H1 (cell line): ENCODE results near the gene RARRES2. TPM values are rescaled to one million over a fixed set of nuclear protein-coding genes. Genes with fewer than 3 reads are reported as not detected.

Source experiments
- CTCF ChIA-PET: fragments of 300-600 bp; sonication (Branson Sonifier 250); formaldehyde crosslinking; loops from one replicate; lab custom pipeline; 2021; ENCODE audit not compliant: partially characterized antibody; lab: Charles Lee
- POLR2A ChIA-PET: fragments of 300-600 bp; sonication (Branson Sonifier 250); formaldehyde crosslinking; loops from one replicate; lab custom pipeline; 2021; ENCODE audit warnings: inconsistent platforms; ENCODE audit not compliant: partially characterized antibody; lab: Charles Lee
- DNase-seq, 2 experiments: peaks; one replicate each; pipeline versions ENCODE4 v3.0.0 to v3.0.0-alpha.2; 2010 to 2022; ENCODE audit warnings: low spot score in 2 of 2, low read depth in 1 of 2, mixed read lengths in 1 of 2
- FAIRE-seq: peaks from 2 replicates; lab custom pipeline; 2011; peaks lifted over from hg19 to GRCh38; lab: Jason Lieb, UNC
- H2AFZ ChIP-seq: 2 replicates; pipeline ENCODE4 v1.8.1; 2012; ENCODE audit warnings: low read length, inconsistent platforms
- H2AK5ac ChIP-seq: 2 replicates; pipeline ENCODE4 v1.6.1; 2013; ENCODE audit warnings: low read depth, low read length
- H2BK120ac ChIP-seq: replicated peaks from 2 replicates; pipeline ENCODE3; 2013; ENCODE audit warnings: low read depth, low read length, inconsistent platforms
- H2BK12ac ChIP-seq: 2 replicates; pipeline ENCODE4 v1.6.1; 2013; ENCODE audit warnings: low read depth, low read length
- H2BK15ac ChIP-seq: 2 replicates; pipeline ENCODE4 v1.6.1; 2013; ENCODE audit warnings: low read length
- H2BK20ac ChIP-seq: 2 replicates; pipeline ENCODE4 v1.6.1; 2013; ENCODE audit warnings: low read length
- H2BK5ac ChIP-seq: 2 replicates; pipeline ENCODE4 v1.6.1; 2013; ENCODE audit warnings: low read depth, low read length
- H3K14ac ChIP-seq: 2 replicates; pipeline ENCODE4 v1.6.1; 2013; ENCODE audit warnings: inconsistent platforms; ENCODE audit not compliant: insufficient read length
- H3K18ac ChIP-seq: 2 replicates; pipeline ENCODE4 v1.6.1; 2013; ENCODE audit warnings: low read length; ENCODE audit errors: extremely low read depth
- H3K23ac ChIP-seq: 2 replicates; pipeline ENCODE4 v1.6.1; 2013; ENCODE audit warnings: inconsistent platforms; ENCODE audit not compliant: insufficient read length
- H3K23me2 ChIP-seq: 2 replicates; pipeline ENCODE4 v1.6.1; 2013; ENCODE audit warnings: low read depth, low read length
- H3K27ac ChIP-seq: 2 replicates; pipeline ENCODE4 v1.6.1; 2011; ENCODE audit warnings: low read depth, low read length, inconsistent platforms
- H3K27me3 ChIP-seq, 4 experiments: replicated peaks in 1 of 4; 1 replicate in 1 of 4; 2 replicates in 3 of 4; pipeline versions ENCODE4 v1.6.1 to v1.8.1; 2011 to 2013; ENCODE audit warnings: low read length in 3 of 4, mild to moderate bottlenecking in 3 of 4, inconsistent platforms in 2 of 4, mixed read lengths in 2 of 4, moderate library complexity in 1 of 4; ENCODE audit not compliant: control insufficient read depth in 3 of 4, insufficient read depth in 3 of 4; ENCODE audit errors: extremely low read depth in 1 of 4
- H3K36me3 ChIP-seq, 4 experiments: 2 replicates each; pipeline versions ENCODE4 v1.6.1 to v1.8.1; 2011 to 2013; ENCODE audit warnings: mild to moderate bottlenecking in 4 of 4, low read length in 3 of 4, moderate library complexity in 2 of 4, control low read depth in 1 of 4, inconsistent platforms in 1 of 4; ENCODE audit not compliant: insufficient read depth in 4 of 4, control insufficient read depth in 2 of 4
- H3K4ac ChIP-seq: replicated peaks from 2 replicates; pipeline ENCODE3; 2013; ENCODE audit warnings: low read length, low read depth, mixed read lengths, inconsistent platforms; ENCODE audit not compliant: insufficient read length
- H3K4me1 ChIP-seq, 4 experiments: replicated peaks in 1 of 4; 1 replicate in 1 of 4; 2 replicates in 3 of 4; pipeline versions ENCODE4 v1.6.1 to v1.8.1; 2011 to 2013; ENCODE audit warnings: low read length in 3 of 4, inconsistent platforms in 2 of 4, mixed read lengths in 1 of 4; ENCODE audit not compliant: insufficient read depth in 4 of 4, control insufficient read depth in 3 of 4
- H3K4me2 ChIP-seq, 2 experiments: 2 replicates each; pipeline versions ENCODE4 v1.6.1 to v1.8.1; 2011 to 2013; ENCODE audit warnings: low read depth in 2 of 2, low read length in 2 of 2, control low read depth in 1 of 2, inconsistent platforms in 1 of 2, mild to moderate bottlenecking in 1 of 2; ENCODE audit not compliant: insufficient read depth in 1 of 2
- H3K4me3 ChIP-seq, 4 experiments: fragments of 200-600, 300-600 bp in 1 of 4; sonication (generic), shearing (Covaris generic), sonication (Bioruptor Twin) in 1 of 4; 2 replicates each; pipeline versions ENCODE4 v1.5.1 to v1.8.1; 2011 to 2016; ENCODE audit warnings: low read length in 4 of 4, low read depth in 3 of 4, control low read depth in 2 of 4, inconsistent platforms in 2 of 4, mild to moderate bottlenecking in 2 of 4, mixed read lengths in 1 of 4, moderate library complexity in 1 of 4; ENCODE audit not compliant: insufficient read depth in 2 of 4; ENCODE audit errors: extremely low read depth in 1 of 4
- H3K56ac ChIP-seq: replicated peaks from 2 replicates; pipeline ENCODE3; 2013; ENCODE audit warnings: low read depth, mild to moderate bottlenecking, mixed read lengths, low read length, inconsistent platforms; ENCODE audit not compliant: insufficient read length
- H3K79me1 ChIP-seq: 2 replicates; pipeline ENCODE4 v1.6.1; 2013; ENCODE audit warnings: low read depth, low read length, control low read depth
- H3K79me2 ChIP-seq, 2 experiments: 2 replicates each; pipeline versions ENCODE4 v1.6.1 to v1.8.1; 2012 to 2013; ENCODE audit warnings: low read length in 2 of 2, mild to moderate bottlenecking in 2 of 2, inconsistent platforms in 1 of 2; ENCODE audit not compliant: insufficient read depth in 2 of 2, control insufficient read depth in 1 of 2
- H3K9ac ChIP-seq, 4 experiments: replicated peaks in 1 of 4; 1 replicate in 1 of 4; 2 replicates in 3 of 4; pipeline versions ENCODE4 v1.6.1 to v1.8.1; 2011 to 2013; ENCODE audit warnings: low read depth in 3 of 4, low read length in 3 of 4, control low read depth in 2 of 4, mild to moderate bottlenecking in 2 of 4, moderate library complexity in 2 of 4, inconsistent platforms in 1 of 4; ENCODE audit errors: extremely low read depth in 1 of 4
- H3K9me3 ChIP-seq, 2 experiments: 2 replicates each; pipeline versions ENCODE4 v1.6.1 to v1.8.1; 2012 to 2013; ENCODE audit warnings: mild to moderate bottlenecking in 2 of 2, moderate library complexity in 2 of 2, control low read depth in 1 of 2, inconsistent platforms in 1 of 2, low read depth in 1 of 2, low read length in 1 of 2, mixed read lengths in 1 of 2; ENCODE audit not compliant: insufficient read depth in 2 of 2
- H4K20me1 ChIP-seq, 2 experiments: replicated peaks in 1 of 2; 2 replicates each; pipeline versions ENCODE3 to v1.8.1; 2011 to 2013; ENCODE audit warnings: inconsistent platforms in 2 of 2, low read length in 2 of 2, mild to moderate bottlenecking in 1 of 2; ENCODE audit not compliant: insufficient read depth in 2 of 2, control insufficient read depth in 1 of 2
- H4K5ac ChIP-seq: 2 replicates; pipeline ENCODE4 v1.6.1; 2013; ENCODE audit warnings: low read length, low read depth, mixed read lengths, inconsistent platforms; ENCODE audit not compliant: insufficient read length
- H4K8ac ChIP-seq: 2 replicates; pipeline ENCODE4 v1.8.0; 2013; ENCODE audit warnings: mild to moderate bottlenecking, moderate library complexity, low read length, inconsistent platforms; ENCODE audit not compliant: insufficient read depth; ENCODE audit errors: extremely low read depth
- H4K91ac ChIP-seq: replicated peaks from 2 replicates; pipeline ENCODE3; 2013; ENCODE audit warnings: low read length, mixed read lengths, inconsistent platforms; ENCODE audit not compliant: insufficient read length
- CEBPB ChIP-seq: IDR thresholded peaks from 2 replicates; pipeline ENCODE4 v1.6.1; 2012; ENCODE audit warnings: low read depth, low read length
- EGR1 ChIP-seq: IDR thresholded peaks from 2 replicates; pipeline ENCODE4 v1.6.1; 2011; ENCODE audit warnings: low read depth, low read length, borderline replicate concordance
- EP300 ChIP-seq, 2 experiments: IDR thresholded peaks; 1 replicate in 1 of 2; 2 replicates in 1 of 2; pipeline ENCODE4 v1.6.1; 2011 to 2012; ENCODE audit warnings: low read depth in 2 of 2, low read length in 2 of 2, mild to moderate bottlenecking in 2 of 2, borderline replicate concordance in 1 of 2, inconsistent platforms in 1 of 2, moderate library complexity in 1 of 2
- EZH2 ChIP-seq: fragments of 200-600 bp; sonication (generic); IDR thresholded peaks from 2 replicates; pipeline ENCODE4 v1.7.1; 2012; ENCODE audit warnings: low read depth, mild to moderate bottlenecking, moderate library complexity, low read length, inconsistent platforms; ENCODE audit not compliant: severe bottlenecking
- KDM4A ChIP-seq: IDR thresholded peaks from one replicate; pipeline ENCODE4 v1.7.1; 2012; ENCODE audit warnings: low read depth, mild to moderate bottlenecking, moderate library complexity, low read length, inconsistent platforms; ENCODE audit not compliant: severe bottlenecking
- PHF8 ChIP-seq: fragments of 200-600 bp; sonication (generic); conservative IDR thresholded peaks from 2 replicates; pipeline ENCODE4 v1.7.1; 2012; ENCODE audit warnings: low read depth, mild to moderate bottlenecking, inconsistent platforms, low read length, moderate library complexity
- POLR2AphosphoS5 ChIP-seq: IDR thresholded peaks from 2 replicates; pipeline ENCODE4 v1.6.1; 2011; ENCODE audit warnings: low read depth, low read length
- RBBP5 ChIP-seq: IDR thresholded peaks from 2 replicates; pipeline ENCODE4 v1.7.1; 2012; ENCODE audit warnings: low read depth, mild to moderate bottlenecking, inconsistent platforms, low read length, moderate library complexity, borderline replicate concordance
- SIN3A ChIP-seq, 2 experiments: IDR thresholded peaks in 1 of 2; conservative IDR thresholded peaks in 1 of 2; 2 replicates each; pipeline ENCODE4 v1.6.1; 2011 to 2012; ENCODE audit warnings: low read length in 2 of 2, improper control_type of control experiment in 1 of 2, low read depth in 1 of 2, mild to moderate bottlenecking in 1 of 2
- SP1 ChIP-seq: IDR thresholded peaks from 2 replicates; pipeline ENCODE4 v1.6.1; 2011; ENCODE audit warnings: low read depth, low read length
- SP4 ChIP-seq: IDR thresholded peaks from 2 replicates; pipeline ENCODE4 v1.6.1; 2012; ENCODE audit warnings: low read length, inconsistent platforms
- SRF ChIP-seq: IDR thresholded peaks from 2 replicates; pipeline ENCODE4 v1.6.1; 2011; ENCODE audit warnings: mild to moderate bottlenecking, low read depth, low read length, moderate library complexity
- WGBS, 2 experiments: shearing (Covaris generic) in 1 of 2; methylation state at CpG; one replicate each; pipeline versions ENCODE4 v1.1.6 to v1.1.7; 2013 to 2015; ENCODE audit warnings: low lambda C conversion rate in 2 of 2, mixed read lengths in 2 of 2, inconsistent platforms in 1 of 2, low coverage in 1 of 2, missing lambda C conversion rate in 1 of 2; ENCODE audit not compliant: insufficient replicate concordance in 2 of 2, insufficient coverage in 1 of 2, insufficient read length in 1 of 2; ENCODE audit errors: extremely low coverage in 1 of 2, missing lambda C conversion rate in 1 of 2; 5-methylcytosine and 5-hydroxymethylcytosine counted together
- polyA plus RNA-seq, 7 experiments: library from polyadenylated mRNA; depleted of rRNA in 3 of 7; stranded (reverse) in 5 of 7; unstranded in 2 of 7; fragments of >200 nt in 5 of 7; fragments of 200-250 nt in 2 of 7; gene quantifications; 1 replicate in 5 of 7; 2 replicates in 1 of 7; 4 replicates in 1 of 7; pipeline versions ENCODE4 v1.2.1 to v1.2.3, GENCODE V29; 2011 to 2013; ENCODE audit warnings: missing spikeins in 2 of 7, mixed read lengths in 2 of 7
- total RNA-seq: library from RNA; stranded (reverse); fragmentation: NEBNext Ultra II Directional; extraction: Animal tissue kit (Norgen Biotek cat#: 25700); gene quantifications from 2 replicates; pipeline ENCODE4 v1.2.1, GENCODE V29; 2021

The RARRES2 gene
- total and polyA plus RNA-seq, 2 of the 8 experiments (the other 6 are each of a cell fraction or from before 2014, with no cell fraction given): 254 to 441 TPM

GRCh38 chr7:150378853-150379440 lies 37.5 kb upstream of the RARRES2 start, which contains the start of gene ZNF775:
ZNF775 (plus strand) TSS chr7:150379330; CDS start chr7:150388471, 9,141 bp downstream.
- FAIRE-seq (no peak), DNase-seq (peak; percentile 89 to 93)
- Histone ChIP-seq H2BK20ac (peak within 1 kb of the TSS; percentile 43; the same call in 1 of the 2 replicates), H2AK5ac (no peak within 1 kb of the TSS), H3K4me2 (peak within 1 kb of the TSS; percentile 94), H3K79me1 (peaks cover 15% of the 10 kb centered on the region), H4K5ac (peak within 1 kb of the TSS; percentile 89), H4K20me1 (peaks cover 0 to 4% of the 10 kb centered on the region in 2 experiments), H3K27me3 (no peaks in the 10 kb centered on the region), H4K91ac (peak within 1 kb of the TSS; percentile 75), H3K23me2 (peaks cover 11% of the 10 kb centered on the region), H3K23ac (no peak within 1 kb of the TSS), H3K9me3 (no peaks in the 10 kb centered on the region), H2BK5ac (peak within 1 kb of the TSS; percentile 93), H3K27ac (peak within 1 kb of the TSS; percentile 70), H2BK120ac (peak within 1 kb of the TSS; percentile 33), H2BK15ac (peak within 1 kb of the TSS; percentile 14; the same call in 1 of the 2 replicates), H2BK12ac (0 out of 2 replicates have a peak within 1 kb of the TSS, but pooled peaks have one; percentile 86), H2AFZ (no peak within 1 kb of the TSS), H3K9ac (peak within 1 kb of the TSS; percentile 59 to 84 (median 72)), H3K18ac (peak within 1 kb of the TSS; percentile 98), H3K79me2 (peaks cover 0 to 44% of the 10 kb centered on the region in 2 experiments), H3K36me3 (peaks cover 2 to 16% (median 3%) of the 10 kb centered on the region in 4 experiments; a peak in 2 of 8 replicates), H3K4me1 (peaks cover 15 to 44% (median 27%) of the 10 kb centered on the region in 4 experiments), H3K14ac (no peak within 1 kb of the TSS), H3K4me3 (peak within 1 kb of the TSS; percentile 88 to 96 (median 90)), H3K56ac (peak within 1 kb of the TSS; percentile 96), H4K8ac (peak within 1 kb of the TSS; percentile 91), H3K4ac (peak within 1 kb of the TSS; percentile 59)
- ChIA-PET CTCF (interaction anchor here (1.1 to 2.1 kb wide), 5 partner anchors 10 to 88 kb away, joined by 3 to 18 read pairs (median 5); partner anchors contain the start of gene REPIN1), POLR2A (interaction anchor here (0.9 to 6.1 kb wide), 8 partner anchors 7 to 49 kb away, joined by 3 to 93 read pairs (median 12); partner anchors contain the start of gene REPIN1)
- 1% methylated on average over 44 of the region's 60 CpGs; no CpG with 5 or more reads in 1 of the 2 experiments for WGBS, 2 experiments
- TF ChIP-seq KDM4A (no peak), PHF8 (peak; percentile 57), EZH2 (no peak), SP4 (no peak), RBBP5 (0 out of 2 replicates have a peak, but pooled peaks have one; percentile 51), CEBPB (no peak), POLR2AphosphoS5 (peak; percentile 70; the same call in 1 of the 2 replicates), SP1 (peak; percentile 96), EP300 (IDR thresholded peaks at IDR 0.05; ENCODE audit: borderline replicate concordance in 1 of 2, low read depth in 2 of 2, low read length in 2 of 2) (no peak), SRF (no peak), EGR1 (no peak), SIN3A (conservative IDR thresholded peaks at IDR 0.05 in 1 of 2, IDR thresholded peaks at IDR 0.05 in 1 of 2; ENCODE audit: low read depth in 1 of 2, low read length in 2 of 2) (peak in 1 of 2 experiments; percentile 47; a peak in 1 of 4 replicates)
